HEK293T (cell line): Measurements from ENCODE around the gene SCRN1.

Experiments
- ARNT ChIP-seq: fragments of 450-650 bp; IDR thresholded peaks from 2 replicates; pipeline ENCODE4 v1.6.1; 2017; ENCODE audit warnings: mild to moderate bottlenecking
- BHLHE40 ChIP-seq: fragments of 450-650 bp; IDR thresholded peaks from 2 replicates; pipeline ENCODE4 v1.6.1; 2016; ENCODE audit warnings: mild to moderate bottlenecking, moderate library complexity, borderline replicate concordance
- ELF4 ChIP-seq: fragments of 450-650 bp; IDR thresholded peaks from 2 replicates; pipeline ENCODE4 v1.6.1; 2017; ENCODE audit warnings: antibody characterized with exemption
- FOXA1 ChIP-seq: fragments of 450-650 bp; IDR thresholded peaks from 2 replicates; pipeline ENCODE4 v1.6.1; 2016; ENCODE audit warnings: mild to moderate bottlenecking
- FOXM1 ChIP-seq: fragments of 450-650 bp; IDR thresholded peaks from 2 replicates; pipeline ENCODE4 v1.6.1; 2017; ENCODE audit warnings: mild to moderate bottlenecking, borderline replicate concordance
- HDGF ChIP-seq: fragments of 450-650 bp; IDR thresholded peaks from 2 replicates; pipeline ENCODE4 v1.6.1; 2017; ENCODE audit warnings: antibody characterized with exemption, borderline replicate concordance
- NFRKB ChIP-seq: fragments of 450-650 bp; IDR thresholded peaks from 2 replicates; pipeline ENCODE4 v1.6.1; 2016; ENCODE audit warnings: mild to moderate bottlenecking, moderate library complexity
- SP1 ChIP-seq: fragments of 450-650 bp; IDR thresholded peaks from 2 replicates; pipeline ENCODE4 v1.6.1; 2017
- SUZ12 ChIP-seq: fragments of 450-650 bp; IDR thresholded peaks from 2 replicates; pipeline ENCODE4 v1.6.1; 2016; ENCODE audit warnings: mild to moderate bottlenecking
- TARDBP ChIP-seq: fragments of 450-650 bp; IDR thresholded peaks from 2 replicates; pipeline ENCODE4 v1.6.1; 2016
- TF ChIP-seq, protein P1 (sequence below): fragments of 450-650 bp; IDR thresholded peaks from 2 replicates; pipeline ENCODE4 v1.6.1; 2016

DNA sequence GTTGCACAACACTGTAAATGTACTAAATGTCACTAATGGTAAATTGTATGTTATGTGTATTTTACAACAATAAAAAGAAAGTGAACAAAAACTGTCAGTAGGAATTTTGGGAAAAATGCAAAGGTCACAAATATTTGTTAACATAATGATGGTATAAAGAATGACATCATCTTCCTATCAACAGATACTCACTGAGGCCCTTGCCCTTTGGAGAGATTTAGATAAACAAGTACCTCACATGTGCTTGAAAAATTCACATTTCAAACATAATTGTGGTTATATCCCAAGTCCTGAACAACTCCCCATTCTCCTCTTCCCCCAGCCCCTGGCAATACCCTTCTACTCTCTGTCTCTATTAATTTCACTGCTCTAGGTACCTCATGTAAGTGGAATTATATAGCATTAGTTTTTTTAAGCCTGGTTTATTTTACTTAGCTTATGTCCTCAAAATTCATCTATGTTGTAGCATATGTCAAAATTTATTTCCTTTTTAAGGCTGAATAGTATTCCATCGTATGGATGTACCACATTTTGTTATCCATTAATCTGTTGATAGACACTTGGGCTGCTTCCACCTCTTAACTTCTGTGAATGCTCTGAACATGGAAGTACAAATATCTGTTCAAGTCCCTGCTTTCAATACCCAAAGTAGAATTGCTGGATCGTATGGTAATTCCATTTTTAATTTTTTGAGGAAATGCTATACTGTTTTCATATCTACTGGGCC, 92.8 kb downstream of the SCRN1 start:
- TF ChIP-seq ELF4 (no peak), TARDBP (no peak), HDGF (no peak), FOXA1 (no peak), BHLHE40 (no peak), FOXM1 (no peak), ARNT (no peak), SP1 (no peak), NFRKB (no peak), SUZ12 (no peak)
- TF ChIP-seq, protein P1, sequence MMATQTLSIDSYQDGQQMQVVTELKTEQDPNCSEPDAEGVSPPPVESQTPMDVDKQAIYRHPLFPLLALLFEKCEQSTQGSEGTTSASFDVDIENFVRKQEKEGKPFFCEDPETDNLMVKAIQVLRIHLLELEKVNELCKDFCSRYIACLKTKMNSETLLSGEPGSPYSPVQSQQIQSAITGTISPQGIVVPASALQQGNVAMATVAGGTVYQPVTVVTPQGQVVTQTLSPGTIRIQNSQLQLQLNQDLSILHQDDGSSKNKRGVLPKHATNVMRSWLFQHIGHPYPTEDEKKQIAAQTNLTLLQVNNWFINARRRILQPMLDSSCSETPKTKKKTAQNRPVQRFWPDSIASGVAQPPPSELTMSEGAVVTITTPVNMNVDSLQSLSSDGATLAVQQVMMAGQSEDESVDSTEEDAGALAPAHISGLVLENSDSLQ = no peak
